ENCODE measurements around the gene LPCAT4. TPM values are rescaled to one million over a fixed set of nuclear protein-coding genes. Genes with fewer than 3 reads are reported as not detected.
"Not testable (repeated sequence)": the region's sequence is repeated elsewhere in the genome, so short reads cannot be mapped to it uniquely, and the experiment has no call there.

The LPCAT4 gene
- polyA plus RNA-seq, 3 donors, result 40.3 to 51.9 (median 46.2) TPM

GRCh38 chr15:34366271-34367065 lies 528 bp downstream of the LPCAT4 start:
- DNase-seq, result peak; percentile 67

DNA sequence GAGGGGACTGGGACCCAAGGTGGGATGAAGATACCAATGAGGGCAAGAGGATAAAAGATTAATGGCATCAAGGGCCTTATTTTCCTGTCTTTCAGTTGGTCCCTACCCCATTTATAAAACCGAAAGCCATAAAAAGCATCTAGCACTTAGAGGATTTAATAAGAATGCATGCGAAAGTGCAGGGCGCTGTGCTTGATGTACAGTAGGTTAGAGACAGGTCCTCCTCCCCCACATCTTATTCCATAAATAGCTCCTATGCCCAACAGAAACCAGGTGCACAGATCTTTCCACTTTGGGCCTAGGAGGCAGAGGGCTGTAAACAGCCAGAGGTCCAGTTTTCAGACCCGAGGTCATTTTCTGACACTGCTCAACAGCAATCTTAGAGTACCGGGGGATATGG lies 1.2 kb downstream of the LPCAT4 start:
- no peak for DNase-seq

DNA sequence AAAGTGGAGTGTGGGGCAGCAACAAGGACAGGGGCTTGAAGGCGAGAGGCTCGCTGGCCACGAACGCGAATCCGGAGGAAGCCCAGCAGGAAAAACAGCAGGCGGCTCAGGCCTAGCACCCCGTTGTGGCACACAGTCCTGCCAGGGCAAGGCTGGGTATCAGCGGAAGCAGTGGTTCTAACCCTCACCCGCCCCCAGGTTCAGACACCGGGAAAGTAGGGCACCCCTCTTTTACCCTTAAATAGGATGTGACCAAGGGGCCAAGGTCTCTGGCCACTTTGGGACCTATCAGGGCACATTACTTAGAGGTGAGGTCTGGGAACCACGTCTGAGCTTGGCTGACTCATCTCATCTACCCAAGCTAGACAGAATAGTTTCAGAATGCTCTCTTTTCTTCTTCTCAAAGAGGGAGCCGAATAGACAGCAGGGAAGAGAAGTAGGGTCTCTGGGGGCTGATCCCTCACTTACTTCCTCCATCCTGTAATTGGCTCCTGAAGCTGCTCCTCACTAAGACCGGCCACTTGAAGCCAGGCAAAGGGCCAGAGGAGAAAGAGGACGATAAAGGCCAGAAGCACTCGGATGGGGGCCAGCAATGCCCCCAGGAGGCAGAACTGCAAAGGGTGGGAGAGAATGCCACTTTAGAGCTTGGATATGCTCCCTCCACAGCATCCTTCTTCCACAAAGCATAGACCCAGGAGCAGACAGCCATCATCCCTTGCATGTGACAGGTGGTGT lies 1.7 kb downstream of the LPCAT4 start:
- no peak for DNase-seq

- no peak for DNase-seq
These were observed 3.0 kb downstream of the LPCAT4 start for GRCh38 chr15:34364041-34364440.

- DNase-seq, result no peak
These were observed 4.8 kb downstream of the LPCAT4 start for GRCh38 chr15:34362047-34362773.

- DNase-seq, result no peak
These were observed 5.7 kb downstream of the LPCAT4 start for GRCh38 chr15:34361278-34361677.

GRCh38 chr15:34360298-34360697 lies 6.7 kb downstream of the LPCAT4 start:
- no peak for DNase-seq

DNA sequence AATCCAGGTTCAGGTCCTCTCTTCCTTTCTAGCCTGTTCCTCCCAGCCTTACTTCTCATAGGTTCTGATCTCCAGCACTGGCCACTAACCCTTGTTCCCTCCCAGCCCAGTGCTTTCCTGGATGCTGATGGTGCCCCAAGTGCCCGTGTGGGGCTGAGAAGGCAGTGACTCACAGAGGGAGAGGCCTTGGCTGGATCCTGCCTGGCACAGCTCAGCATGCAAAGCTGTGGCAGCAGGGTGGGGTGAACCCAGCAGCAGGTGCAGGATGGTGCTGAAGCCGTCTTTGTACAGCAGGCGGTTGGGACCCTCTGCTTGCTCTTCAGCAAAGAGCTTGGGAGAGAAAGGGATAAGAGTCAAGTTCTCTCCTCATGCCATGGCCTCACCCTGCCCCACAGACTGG lies 7.6 kb downstream of the LPCAT4 start:
- DNase-seq, result no peak

DNA sequence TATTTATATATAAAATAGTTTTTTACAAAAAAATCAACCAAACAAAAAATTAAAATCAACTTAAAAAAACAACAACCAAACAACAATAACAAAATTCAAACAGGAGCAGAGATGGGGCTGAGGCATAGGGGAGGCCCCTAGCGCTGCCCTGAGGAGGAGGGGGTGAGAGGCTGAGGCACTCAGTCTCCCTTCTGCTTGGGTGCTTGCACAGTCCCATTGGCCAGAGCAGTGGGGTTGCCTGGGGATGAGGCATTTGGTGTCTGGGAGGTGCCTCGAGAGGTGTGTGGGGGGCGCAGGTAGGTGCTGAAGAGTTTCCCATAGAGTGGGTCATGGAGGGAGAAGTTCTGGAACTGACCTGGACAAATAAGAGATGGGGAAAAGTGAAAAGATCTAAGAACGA lies 8.0 kb downstream of the LPCAT4 start:
- no peak for DNase-seq

DNA sequence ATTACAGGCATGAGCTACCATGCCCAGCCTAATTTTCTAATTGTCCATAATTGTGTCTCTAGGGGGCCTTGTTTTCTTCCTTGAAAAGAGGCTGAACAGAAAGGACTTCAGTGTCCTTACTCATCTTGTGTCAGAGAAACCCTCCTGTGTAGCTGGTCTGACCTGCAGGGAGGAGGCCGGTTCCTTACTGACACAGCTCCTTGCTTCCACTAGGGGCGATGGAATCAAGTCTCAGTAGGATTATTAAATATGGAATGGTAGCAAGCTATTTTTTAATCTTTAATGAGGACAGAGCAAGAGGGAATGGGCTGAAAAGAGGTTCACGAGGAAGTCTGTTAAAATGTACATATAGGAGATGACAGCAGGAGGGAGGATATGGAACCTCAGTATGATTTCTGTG lies 8.6 kb downstream of the LPCAT4 start:
- DNase-seq, result no peak

GRCh38 chr15:34357653-34358052 lies 9.3 kb downstream of the LPCAT4 start:
- no peak for DNase-seq

DNA sequence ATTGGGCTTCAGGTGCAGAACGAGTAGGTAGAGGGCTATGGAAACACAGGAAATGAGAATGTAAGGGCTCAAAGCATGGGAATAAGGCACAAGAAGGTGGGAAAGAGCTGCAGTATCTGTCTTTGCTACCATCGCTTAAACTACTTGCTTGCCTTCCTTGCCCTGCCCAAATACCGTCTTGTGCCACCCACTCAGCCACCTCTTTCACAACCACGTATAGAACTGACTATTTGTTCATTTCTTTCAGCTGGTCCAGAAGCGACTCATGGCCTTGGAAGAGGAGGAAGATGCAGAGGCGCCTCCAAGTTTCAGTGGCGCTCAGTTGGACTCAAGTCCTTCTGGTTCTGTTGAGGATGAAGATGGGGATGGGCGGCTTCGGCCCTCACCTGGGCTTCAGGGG lies 11.8 kb downstream of the LPCAT4 start:
- no peak for DNase-seq

- no peak for DNase-seq
These were observed 12.7 kb downstream of the LPCAT4 start for GRCh38 chr15:34354286-34354685.

GRCh38 chr15:34353627-34354026 lies 13.4 kb downstream of the LPCAT4 start:
- no peak for DNase-seq

DNA sequence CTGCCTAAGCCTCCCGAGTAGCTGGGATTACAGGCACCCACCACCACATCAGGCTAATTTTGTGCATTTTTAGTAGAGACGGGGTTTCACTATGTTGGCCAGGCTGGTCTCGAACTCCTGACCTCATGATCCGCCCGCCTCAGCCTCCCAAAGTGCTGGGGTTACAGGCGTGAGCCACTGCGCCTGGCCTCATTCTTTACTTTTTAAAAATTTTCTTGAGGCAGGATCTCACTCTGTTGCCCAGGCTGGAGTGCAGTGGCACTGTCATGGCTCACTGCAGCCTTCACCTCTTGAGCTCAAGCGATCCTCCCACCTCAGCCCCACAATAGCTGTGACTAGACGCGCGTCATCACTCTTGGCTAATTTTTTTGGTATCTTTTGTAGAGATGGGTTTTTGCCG lies 14.0 kb downstream of the LPCAT4 start:
- DNase-seq, result not testable (repeated sequence)

DNA sequence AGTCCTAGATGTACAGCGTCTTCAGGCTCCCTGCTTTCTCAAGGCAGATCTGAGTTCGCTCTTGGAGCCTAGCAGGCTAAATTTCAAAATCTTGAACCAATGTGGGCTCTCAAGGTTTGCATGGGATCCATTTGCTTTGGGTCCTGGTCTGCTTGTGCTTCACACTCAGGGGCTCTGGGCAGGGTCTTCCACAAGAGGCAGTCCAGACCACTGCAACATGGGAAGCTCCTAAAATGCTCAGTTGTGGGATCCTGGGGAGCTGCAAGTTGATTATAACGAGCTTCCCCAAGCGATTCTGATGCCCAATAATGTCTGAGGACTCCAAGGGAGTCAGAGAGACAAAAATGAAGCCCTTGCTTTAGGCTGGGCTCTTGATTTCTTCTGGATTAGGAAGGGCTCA lies 17.2 kb downstream of the LPCAT4 start:
- DNase-seq, result no peak

- no peak for DNase-seq
These were observed 18.2 kb downstream of the LPCAT4 start for GRCh38 chr15:34348735-34349300.

- no peak for DNase-seq
These were observed 18.9 kb downstream of the LPCAT4 start for GRCh38 chr15:34347951-34348638.

- peak; percentile 92 for DNase-seq
These were observed 24.0 kb downstream of the LPCAT4 start, which contains the start of the genes NOP10 and NUTM1 for GRCh38 chr15:34342737-34343575. NOP10 (minus strand) TSS chr15:34343136; CDS start chr15:34343073, 63 bp downstream. NUTM1 (plus strand) TSS chr15:34343315; CDS start chr15:34343697, 382 bp downstream.

DNA sequence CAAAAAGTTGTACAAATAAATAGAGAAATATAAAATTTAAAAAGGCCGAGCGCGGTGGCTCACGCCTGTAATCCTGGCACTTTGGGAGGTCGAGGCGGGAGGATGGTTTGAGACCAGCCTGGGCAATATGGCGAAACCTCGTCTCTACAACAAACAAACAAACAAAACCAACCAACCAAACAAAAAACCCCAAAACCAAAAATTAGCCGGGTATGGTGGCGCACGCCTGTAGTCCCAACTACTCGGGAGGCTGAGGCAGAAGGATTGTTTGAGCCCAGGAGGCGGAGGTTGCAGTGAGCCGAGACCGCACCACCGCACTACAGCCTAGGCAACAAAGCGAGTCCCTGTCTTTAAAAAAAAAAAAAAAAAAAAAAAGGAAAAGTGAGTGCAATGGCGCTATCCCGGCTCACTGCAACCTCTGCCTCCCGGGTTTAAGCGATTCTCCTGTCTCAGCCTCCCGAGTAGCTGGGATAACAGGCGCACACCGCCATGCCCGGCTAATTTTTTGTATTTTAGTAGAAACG lies 24.7 kb downstream of the LPCAT4 start:
- not testable (repeated sequence) for DNase-seq

Measured in renal pelvis (tissue), 4 donors.